ENCODE measurements around the gene LBX2.
A peak's percentile ranks its signal among the peaks of the same experiment; 100 is the strongest.

Gene LBX2

GRCh38 chr2:74499267-74499939, at the start of gene LBX2:
LBX2 (minus strand) TSS chr2:74499603; CDS start chr2:74499537, 66 bp downstream.
- DNase-seq (ENCODE audit: low read depth in 2 of 2): peak in 1 of 2 donors; percentile 36

DNA sequence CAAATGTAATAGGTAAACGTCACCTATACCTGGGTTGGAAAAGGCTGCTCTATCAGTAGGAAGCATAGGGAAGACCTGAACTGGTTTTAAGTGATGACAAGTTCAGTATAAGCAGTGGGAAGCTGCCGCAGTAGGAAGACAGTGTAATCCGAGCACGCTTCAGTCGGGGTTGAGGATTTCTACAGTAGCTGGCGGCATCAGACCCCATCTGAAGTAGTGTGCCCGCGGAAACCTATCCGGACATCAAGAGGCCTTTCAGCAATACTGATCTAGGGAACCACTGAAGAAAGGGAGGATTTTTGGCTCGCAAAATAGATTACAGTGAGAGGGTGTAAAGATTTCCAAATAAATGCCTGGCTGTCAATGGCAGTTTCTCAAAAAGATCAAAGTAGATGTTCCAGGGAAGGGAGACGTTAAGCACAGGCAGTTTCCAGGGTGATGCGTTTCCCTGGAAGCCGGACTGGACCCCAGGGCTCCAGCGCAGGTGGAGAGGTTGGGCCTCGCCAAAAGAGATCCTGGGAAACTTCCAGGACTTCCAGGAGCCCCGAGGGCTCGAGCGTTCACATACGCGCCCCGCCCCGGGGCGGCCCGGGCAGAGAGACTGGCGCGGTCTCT, 49.0 kb upstream of the LBX2 start:
- DNase-seq (ENCODE audit: low read depth in 2 of 2): no peak

DNA sequence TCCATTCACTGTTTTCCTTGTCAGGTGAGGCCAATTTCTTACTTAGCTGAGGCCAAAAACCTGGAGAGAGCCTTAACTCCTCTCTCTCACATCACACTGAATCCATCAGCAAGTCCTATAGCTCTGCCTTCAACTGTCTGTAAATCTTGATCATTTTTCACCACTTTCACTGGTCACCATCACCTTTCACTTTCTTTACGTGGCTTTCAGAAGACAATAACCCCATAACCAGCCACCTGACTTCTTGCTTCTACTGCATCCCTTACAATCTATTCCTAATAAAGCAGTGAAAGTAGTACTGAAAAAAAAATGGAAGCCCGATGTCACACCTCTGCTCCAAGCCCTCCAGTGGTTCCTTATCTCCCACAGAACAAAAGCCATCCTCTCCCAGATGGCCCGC, 46.6 kb upstream of the LBX2 start:
- DNase-seq (ENCODE audit: low read depth in 2 of 2): no peak

- no peak for DNase-seq (ENCODE audit: low read depth in 2 of 2)
Observed at GRCh38 chr2:74544634-74545033, 45.2 kb upstream of the LBX2 start.

DNA sequence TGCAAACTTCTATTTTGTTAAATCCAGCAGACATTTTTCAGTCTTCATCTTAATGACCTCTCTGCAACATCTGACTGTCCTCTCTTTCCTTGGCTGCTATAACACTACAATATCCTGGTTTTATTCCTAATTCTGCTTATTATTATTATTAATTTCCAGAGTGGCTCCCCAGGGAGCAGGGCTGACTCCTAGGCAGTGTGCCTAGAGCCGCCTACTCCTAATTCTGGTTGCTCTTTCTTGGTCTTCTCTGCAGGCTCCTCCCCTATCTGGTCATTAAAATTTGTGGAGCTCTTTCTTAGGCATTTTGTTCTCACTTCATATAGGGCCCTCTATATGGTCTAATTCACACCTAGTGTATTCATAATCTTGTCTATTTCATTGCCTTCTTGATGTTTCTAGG, 43.6 kb upstream of the LBX2 start:
- DNase-seq (ENCODE audit: low read depth in 2 of 2): no peak

- DNase-seq (ENCODE audit: low read depth in 2 of 2): no peak
Observed at GRCh38 chr2:74540291-74540690, 40.9 kb upstream of the LBX2 start.

- no peak for DNase-seq (ENCODE audit: low read depth in 2 of 2)
Observed at GRCh38 chr2:74538881-74539339, 39.5 kb upstream of the LBX2 start.

DNA sequence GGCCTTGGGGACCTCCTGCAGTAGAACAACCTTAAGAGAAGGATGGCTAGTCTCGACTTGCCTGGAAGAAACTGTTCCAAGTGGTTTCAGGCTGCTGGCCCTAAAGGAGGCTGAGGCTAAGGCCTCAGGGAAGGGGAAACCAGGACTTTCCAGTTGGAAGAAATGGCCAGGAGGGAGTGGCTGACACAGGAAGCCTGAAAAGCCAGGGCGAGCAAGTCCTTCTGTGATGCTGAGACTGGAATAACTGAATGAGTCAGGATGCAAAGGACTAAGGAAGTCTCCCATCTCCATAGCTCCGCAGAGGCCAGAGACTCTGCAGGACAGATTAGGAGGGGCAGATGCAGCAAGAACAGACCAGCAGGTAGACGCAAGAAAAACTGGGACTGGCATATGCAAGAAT, 37.7 kb upstream of the LBX2 start:
- DNase-seq (ENCODE audit: low read depth in 2 of 2): no peak

GRCh38 chr2:74536166-74536950, 37.0 kb upstream of the LBX2 start:
- no peak for DNase-seq (ENCODE audit: low read depth in 2 of 2)

- no peak for DNase-seq (ENCODE audit: low read depth in 2 of 2)
Observed at GRCh38 chr2:74535440-74535965, 36.1 kb upstream of the LBX2 start.

GRCh38 chr2:74534411-74534810, 35.0 kb upstream of the LBX2 start:
- DNase-seq (ENCODE audit: low read depth in 2 of 2): no peak

DNA sequence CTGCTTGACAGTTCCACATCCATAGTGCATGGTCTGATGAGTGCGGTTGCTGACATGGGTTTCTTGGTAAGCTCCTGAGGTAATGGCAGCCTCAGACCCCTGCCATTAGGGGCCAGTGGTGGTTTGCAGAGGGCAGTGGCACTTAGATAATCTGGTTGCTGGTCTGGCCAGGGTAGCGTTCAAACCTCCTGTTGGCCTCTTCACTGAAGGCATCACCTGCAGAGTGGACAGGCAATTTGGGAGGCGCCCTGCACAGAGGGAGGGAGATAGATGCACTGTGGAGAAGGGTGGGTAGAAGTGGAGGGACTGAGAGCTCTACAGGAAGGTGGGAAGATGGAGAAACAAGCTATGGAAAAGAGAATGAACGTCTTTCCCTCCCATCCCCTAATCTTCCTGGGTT, 34.1 kb upstream of the LBX2 start:
- no peak for DNase-seq (ENCODE audit: low read depth in 2 of 2)

- DNase-seq (ENCODE audit: low read depth in 2 of 2): no peak
Observed at GRCh38 chr2:74532222-74532621, 32.8 kb upstream of the LBX2 start.

- no peak for DNase-seq (ENCODE audit: low read depth in 2 of 2)
Observed at GRCh38 chr2:74531666-74532065, 32.3 kb upstream of the LBX2 start.

DNA sequence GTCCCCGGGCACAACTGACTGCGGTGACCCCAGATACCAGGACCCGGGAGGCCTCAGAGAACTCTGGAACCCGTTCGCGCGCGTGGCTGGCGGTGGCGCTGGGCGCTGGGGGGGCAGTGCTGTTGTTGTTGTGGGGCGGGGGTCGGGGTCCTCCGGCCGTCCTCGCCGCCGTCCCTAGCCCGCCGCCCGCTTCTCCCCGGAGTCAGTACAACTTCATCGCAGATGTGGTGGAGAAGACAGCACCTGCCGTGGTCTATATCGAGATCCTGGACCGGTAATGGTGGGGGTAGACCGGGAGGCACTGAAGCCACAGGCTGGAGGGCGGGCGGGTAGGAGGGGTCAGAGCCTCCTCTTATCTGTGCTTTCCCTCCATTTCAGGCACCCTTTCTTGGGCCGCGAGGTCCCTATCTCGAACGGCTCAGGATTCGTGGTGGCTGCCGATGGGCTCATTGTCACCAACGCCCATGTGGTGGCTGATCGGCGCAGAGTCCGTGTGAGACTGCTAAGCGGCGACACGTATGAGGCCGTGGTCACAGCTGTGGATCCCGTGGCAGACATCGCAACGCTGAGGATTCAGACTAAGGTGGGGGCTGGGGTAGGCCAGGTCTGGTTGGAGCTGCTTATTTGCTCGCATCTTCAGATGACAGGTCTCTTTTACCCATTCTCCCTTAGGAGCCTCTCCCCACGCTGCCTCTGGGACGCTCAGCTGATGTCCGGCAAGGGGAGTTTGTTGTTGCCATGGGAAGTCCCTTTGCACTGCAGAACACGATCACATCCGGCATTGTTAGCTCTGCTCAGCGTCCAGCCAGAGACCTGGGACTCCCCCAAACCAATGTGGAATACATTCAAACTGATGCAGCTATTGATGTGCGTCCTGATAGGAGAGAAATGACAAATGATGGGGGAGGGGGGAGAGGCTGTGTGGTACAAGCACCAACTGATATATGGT, 31.1 kb upstream of the LBX2 start:
- peak in 1 of 2 donors; percentile 22 for DNase-seq (ENCODE audit: low read depth in 2 of 2)

DNA sequence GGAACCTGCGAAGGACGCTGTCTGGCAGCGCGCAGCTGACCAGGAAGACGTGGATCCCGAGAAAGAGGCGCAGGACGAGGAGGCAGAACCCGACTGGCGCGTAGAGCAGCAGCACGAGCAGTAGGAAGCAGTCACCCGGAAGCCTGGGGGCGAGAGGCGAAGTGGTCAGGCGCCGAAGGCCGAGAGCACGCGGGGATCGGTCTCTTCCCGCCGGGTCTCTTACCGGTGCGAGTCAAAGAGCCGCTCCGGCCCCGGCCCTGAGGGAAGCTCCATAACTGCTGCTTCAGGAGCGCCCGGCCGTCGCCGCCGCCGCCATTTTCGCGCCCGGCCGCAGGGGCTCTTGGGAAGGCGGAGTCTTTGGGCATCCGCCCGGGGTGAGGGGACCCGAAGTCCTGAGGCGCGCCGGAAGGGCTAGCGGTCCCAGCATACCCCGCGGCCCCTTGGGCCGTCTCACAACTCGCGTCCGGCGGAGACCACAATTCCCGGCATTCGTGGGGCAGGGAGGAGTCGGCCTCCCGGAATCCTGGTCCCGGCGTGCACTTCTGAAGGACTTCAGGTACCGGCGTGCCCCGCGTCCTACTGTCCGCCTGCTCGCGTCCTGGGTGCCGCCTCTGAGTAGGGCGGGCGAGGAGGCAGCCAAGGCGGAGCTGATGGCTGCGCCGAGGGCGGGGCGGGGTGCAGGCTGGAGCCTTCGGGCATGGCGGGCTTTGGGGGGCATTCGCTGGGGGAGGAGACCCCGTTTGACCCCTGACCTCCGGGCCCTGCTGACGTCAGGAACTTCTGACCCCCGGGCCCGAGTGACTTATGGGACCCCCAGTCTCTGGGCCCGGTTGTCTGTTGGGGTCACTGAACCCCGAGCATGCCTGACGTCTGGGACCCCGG, 30.2 kb upstream of the LBX2 start, which contains the start of the genes AUP1 and HTRA2:
Gene AUP1 (minus strand): TSS at position 350 of the 882 bp plus-strand sequence. CDS start 77 bp downstream, at position 273.
Gene HTRA2 (plus strand): TSS at position 577 of the 882 bp plus-strand sequence. CDS start 74 bp downstream, at position 651.
- peak; percentile 76 to 86 for DNase-seq (ENCODE audit: low read depth in 2 of 2)

- no peak for DNase-seq (ENCODE audit: low read depth in 2 of 2)
Observed at GRCh38 chr2:74528600-74529356, 29.4 kb upstream of the LBX2 start.

GRCh38 chr2:74527741-74528140, 28.3 kb upstream of the LBX2 start:
- no peak for DNase-seq (ENCODE audit: low read depth in 2 of 2)

- no peak for DNase-seq (ENCODE audit: low read depth in 2 of 2)
Observed at GRCh38 chr2:74526649-74527230, 27.3 kb upstream of the LBX2 start.

All from stimulated activated CD4-positive, alpha-beta T cell treated with anti-CD3 and anti-CD28 coated beads, Interleukin-1b, Interleukin-23, amount 100 ng/mL, for 4 hours (primary cell).